ENCODE results near the gene KCNIP4. TPM values are rescaled to one million over a fixed set of nuclear protein-coding genes. Genes with fewer than 3 reads are reported as not detected.

Gene KCNIP4
- total RNA-seq, 1 donor from 2014 or later: 30.4 TPM

GRCh38 chr4:21921526-21922180 lies 26.9 kb downstream of the KCNIP4 start:
- Mint-ChIP-seq H3K36me3 (ENCODE audit: unreplicated experiment) (peaks cover 4% of the 10 kb centered on the region), H3K27ac (ENCODE audit: unreplicated experiment) (no peak overlapping the region), H3K4me3 (ENCODE audit: unreplicated experiment) (no peak overlapping the region), H3K27me3 (ENCODE audit: unreplicated experiment) (no peaks in the 10 kb centered on the region), H3K4me1 (ENCODE audit: low read depth, unreplicated experiment) (no peaks in the 10 kb centered on the region), H3K9me3 (ENCODE audit: unreplicated experiment) (no peaks in the 10 kb centered on the region)
- no peak for DNase-seq
- no peak for TF ChIP-seq CTCF (IDR thresholded peaks at IDR 0.05; ENCODE audit: partially characterized antibody, unreplicated experiment)

GRCh38 chr4:21915761-21916160 lies 32.8 kb downstream of the KCNIP4 start:
- Mint-ChIP-seq H3K36me3 (ENCODE audit: unreplicated experiment) (no peaks in the 10 kb centered on the region), H3K27me3 (ENCODE audit: unreplicated experiment) (no peaks in the 10 kb centered on the region), H3K4me1 (ENCODE audit: low read depth, unreplicated experiment) (peaks cover 10% of the 10 kb centered on the region), H3K9me3 (ENCODE audit: unreplicated experiment) (no peaks in the 10 kb centered on the region), H3K4me3 (ENCODE audit: unreplicated experiment) (no peak overlapping the region), H3K27ac (ENCODE audit: unreplicated experiment) (peak overlapping the region; percentile 10)
- TF ChIP-seq CTCF (IDR thresholded peaks at IDR 0.05; ENCODE audit: partially characterized antibody, unreplicated experiment): no peak
- DNase-seq: peak; percentile 22

- Mint-ChIP-seq H3K27me3 (ENCODE audit: unreplicated experiment) (no peaks in the 10 kb centered on the region), H3K4me1 (ENCODE audit: low read depth, unreplicated experiment) (no peaks in the 10 kb centered on the region), H3K27ac (ENCODE audit: unreplicated experiment) (no peak overlapping the region), H3K9me3 (ENCODE audit: unreplicated experiment) (peaks cover 3% of the 10 kb centered on the region), H3K36me3 (ENCODE audit: unreplicated experiment) (peaks cover 15% of the 10 kb centered on the region), H3K4me3 (ENCODE audit: unreplicated experiment) (no peak overlapping the region)
- no peak for DNase-seq
- TF ChIP-seq CTCF (IDR thresholded peaks at IDR 0.05; ENCODE audit: partially characterized antibody, unreplicated experiment): no peak
Observed at GRCh38 chr4:21901831-21902230, 46.7 kb downstream of the KCNIP4 start.

- H3K36me3 Mint-ChIP-seq (ENCODE audit: unreplicated experiment): peaks cover 15% of the 10 kb centered on the region
- peaks cover 3% of the 10 kb centered on the region for H3K9me3 Mint-ChIP-seq (ENCODE audit: unreplicated experiment)
- H3K27ac Mint-ChIP-seq (ENCODE audit: unreplicated experiment): no peak overlapping the region
- H3K4me1 Mint-ChIP-seq (ENCODE audit: low read depth, unreplicated experiment): no peaks in the 10 kb centered on the region
- no peaks in the 10 kb centered on the region for H3K27me3 Mint-ChIP-seq (ENCODE audit: unreplicated experiment)
- H3K4me3 Mint-ChIP-seq (ENCODE audit: unreplicated experiment): no peak overlapping the region
- TF ChIP-seq CTCF (IDR thresholded peaks at IDR 0.05; ENCODE audit: partially characterized antibody, unreplicated experiment): no peak
- DNase-seq: no peak
Observed at GRCh38 chr4:21901281-21901680, 47.3 kb downstream of the KCNIP4 start.

- Mint-ChIP-seq H3K27me3 (ENCODE audit: unreplicated experiment) (no peaks in the 10 kb centered on the region), H3K4me1 (ENCODE audit: low read depth, unreplicated experiment) (no peaks in the 10 kb centered on the region), H3K36me3 (ENCODE audit: unreplicated experiment) (peaks cover 15% of the 10 kb centered on the region), H3K4me3 (ENCODE audit: unreplicated experiment) (no peak overlapping the region), H3K27ac (ENCODE audit: unreplicated experiment) (no peak overlapping the region), H3K9me3 (ENCODE audit: unreplicated experiment) (peaks cover 3% of the 10 kb centered on the region)
- TF ChIP-seq CTCF (IDR thresholded peaks at IDR 0.05; ENCODE audit: partially characterized antibody, unreplicated experiment): no peak
- DNase-seq: no peak
Observed at GRCh38 chr4:21900211-21900610, 48.4 kb downstream of the KCNIP4 start.

Data from glutamatergic neuron (in vitro differentiated cells).